ENCODE data around the gene LMO3.

GRCh38 chr12:16568873-16569272 lies 37.1 kb downstream of the LMO3 start:
- TF ChIP-seq ZNF384 (IDR thresholded peaks at IDR 0.05) (no peak), BHLHE40 (IDR thresholded peaks at IDR 0.05; ENCODE audit: borderline replicate concordance) (no peak), FOXA1 (IDR thresholded peaks at IDR 0.05) (no peak), NFRKB (IDR thresholded peaks at IDR 0.05) (no peak), L3MBTL2 (conservative IDR thresholded peaks at IDR 0.05) (no peak), FOXM1 (IDR thresholded peaks at IDR 0.05; ENCODE audit: borderline replicate concordance) (no peak), SP1 (IDR thresholded peaks at IDR 0.05) (no peak), HDGF (IDR thresholded peaks at IDR 0.05; ENCODE audit: borderline replicate concordance) (no peak), FOXK2 (IDR thresholded peaks at IDR 0.05) (no peak), TARDBP (IDR thresholded peaks at IDR 0.05) (no peak), ELF4 (IDR thresholded peaks at IDR 0.05) (no peak), SUZ12 (IDR thresholded peaks at IDR 0.05) (no peak), PKNOX1 (IDR thresholded peaks at IDR 0.05) (no peak), ARNT (IDR thresholded peaks at IDR 0.05) (no peak)
